Measurements from ENCODE around the gene LDHB.

LDHB gene

GRCh38 chr12:21657326-21658077 lies at the start of gene LDHB:
Gene LDHB (minus strand): TSS chr12:21657842. CDS start chr12:21654671, 3,171 bp downstream.
- Histone ChIP-seq H3K4me3 (ENCODE audit: low read length) (peak within 1 kb of the TSS; percentile 97), H3K36me3 (ENCODE audit: insufficient read depth, low read length) (peaks cover 25% of the 10 kb centered on the region), H3K9me3 (ENCODE audit: low read length) (no peaks in the 10 kb centered on the region), H2AFZ (ENCODE audit: low read depth, low read length) (peak within 1 kb of the TSS; percentile 53), H3K4me1 (ENCODE audit: insufficient read depth, low read length) (peaks cover 15% of the 10 kb centered on the region), H3K27me3 (ENCODE audit: insufficient read depth, low read length) (no peaks in the 10 kb centered on the region)

GRCh38 chr12:21704847-21705246 lies 47.2 kb upstream of the LDHB start:
- Histone ChIP-seq H3K4me1 (ENCODE audit: insufficient read depth, low read length) (peaks cover 3% of the 10 kb centered on the region), H3K36me3 (ENCODE audit: insufficient read depth, low read length) (no peaks in the 10 kb centered on the region), H3K9me3 (ENCODE audit: low read length) (peaks cover 2% of the 10 kb centered on the region), H3K4me3 (ENCODE audit: low read length) (no peak overlapping the region), H3K27me3 (ENCODE audit: insufficient read depth, low read length) (no peaks in the 10 kb centered on the region), H2AFZ (ENCODE audit: low read depth, low read length) (no peak overlapping the region)

- Histone ChIP-seq H3K9me3 (ENCODE audit: low read length) (peaks cover 2% of the 10 kb centered on the region), H3K27me3 (ENCODE audit: insufficient read depth, low read length) (no peaks in the 10 kb centered on the region), H3K4me3 (ENCODE audit: low read length) (no peak overlapping the region), H3K36me3 (ENCODE audit: insufficient read depth, low read length) (no peaks in the 10 kb centered on the region), H3K4me1 (ENCODE audit: insufficient read depth, low read length) (no peaks in the 10 kb centered on the region), H2AFZ (ENCODE audit: low read depth, low read length) (no peak overlapping the region)
Observed at GRCh38 chr12:21699851-21700250, 42.2 kb upstream of the LDHB start.

- Histone ChIP-seq H3K4me3 (ENCODE audit: low read length) (no peak overlapping the region), H3K4me1 (ENCODE audit: insufficient read depth, low read length) (no peaks in the 10 kb centered on the region), H3K36me3 (ENCODE audit: insufficient read depth, low read length) (no peaks in the 10 kb centered on the region), H3K9me3 (ENCODE audit: low read length) (no peaks in the 10 kb centered on the region), H3K27me3 (ENCODE audit: insufficient read depth, low read length) (no peaks in the 10 kb centered on the region), H2AFZ (ENCODE audit: low read depth, low read length) (no peak overlapping the region)
Observed at GRCh38 chr12:21697904-21698630, 40.4 kb upstream of the LDHB start.

- Histone ChIP-seq H3K36me3 (ENCODE audit: insufficient read depth, low read length) (no peaks in the 10 kb centered on the region), H3K9me3 (ENCODE audit: low read length) (no peaks in the 10 kb centered on the region), H3K4me1 (ENCODE audit: insufficient read depth, low read length) (no peaks in the 10 kb centered on the region), H3K27me3 (ENCODE audit: insufficient read depth, low read length) (no peaks in the 10 kb centered on the region), H3K4me3 (ENCODE audit: low read length) (no peak overlapping the region), H2AFZ (ENCODE audit: low read depth, low read length) (no peak overlapping the region)
Observed at GRCh38 chr12:21696625-21697024, 39.0 kb upstream of the LDHB start.

- H3K4me1 ChIP-seq (ENCODE audit: insufficient read depth, low read length): no peaks in the 10 kb centered on the region
- no peak overlapping the region for H2AFZ ChIP-seq (ENCODE audit: low read depth, low read length)
Observed at GRCh38 chr12:21695986-21696385, 38.3 kb upstream of the LDHB start.

GRCh38 chr12:21694660-21695059 lies 37.0 kb upstream of the LDHB start:
- no peaks in the 10 kb centered on the region for H3K4me1 ChIP-seq (ENCODE audit: insufficient read depth, low read length)
- H3K4me3 ChIP-seq (ENCODE audit: low read length): no peak overlapping the region
- H2AFZ ChIP-seq (ENCODE audit: low read depth, low read length): no peak overlapping the region
- H3K27me3 ChIP-seq (ENCODE audit: insufficient read depth, low read length): no peaks in the 10 kb centered on the region
- H3K36me3 ChIP-seq (ENCODE audit: insufficient read depth, low read length): no peaks in the 10 kb centered on the region
- H3K9me3 ChIP-seq (ENCODE audit: low read length): no peaks in the 10 kb centered on the region

More at GRCh38 chr12:21695986-21696385, 38.3 kb upstream of the LDHB start:
- Histone ChIP-seq H3K9me3 (ENCODE audit: low read length) (no peaks in the 10 kb centered on the region), H3K4me3 (ENCODE audit: low read length) (no peak overlapping the region), H3K27me3 (ENCODE audit: insufficient read depth, low read length) (no peaks in the 10 kb centered on the region), H3K36me3 (ENCODE audit: insufficient read depth, low read length) (no peaks in the 10 kb centered on the region)

GRCh38 chr12:21691515-21691914 lies 33.9 kb upstream of the LDHB start:
- no peaks in the 10 kb centered on the region for H3K4me1 ChIP-seq (ENCODE audit: insufficient read depth, low read length)
- H3K9me3 ChIP-seq (ENCODE audit: low read length): peaks cover 3% of the 10 kb centered on the region
- no peak overlapping the region for H2AFZ ChIP-seq (ENCODE audit: low read depth, low read length)
- no peaks in the 10 kb centered on the region for H3K27me3 ChIP-seq (ENCODE audit: insufficient read depth, low read length)
- no peak overlapping the region for H3K4me3 ChIP-seq (ENCODE audit: low read length)
- H3K36me3 ChIP-seq (ENCODE audit: insufficient read depth, low read length): no peaks in the 10 kb centered on the region

- no peaks in the 10 kb centered on the region for H3K27me3 ChIP-seq (ENCODE audit: insufficient read depth, low read length)
- H3K9me3 ChIP-seq (ENCODE audit: low read length): peaks cover 3% of the 10 kb centered on the region
- no peaks in the 10 kb centered on the region for H3K4me1 ChIP-seq (ENCODE audit: insufficient read depth, low read length)
- no peak overlapping the region for H3K4me3 ChIP-seq (ENCODE audit: low read length)
- H3K36me3 ChIP-seq (ENCODE audit: insufficient read depth, low read length): no peaks in the 10 kb centered on the region
- no peak overlapping the region for H2AFZ ChIP-seq (ENCODE audit: low read depth, low read length)
Observed at GRCh38 chr12:21690704-21691368, 33.2 kb upstream of the LDHB start.

GRCh38 chr12:21683115-21683514 lies 25.5 kb upstream of the LDHB start:
- no peak overlapping the region for H2AFZ ChIP-seq (ENCODE audit: low read depth, low read length)
- no peak overlapping the region for H3K4me3 ChIP-seq (ENCODE audit: low read length)
- no peaks in the 10 kb centered on the region for H3K4me1 ChIP-seq (ENCODE audit: insufficient read depth, low read length)
- peaks cover 3% of the 10 kb centered on the region for H3K9me3 ChIP-seq (ENCODE audit: low read length)
- no peaks in the 10 kb centered on the region for H3K36me3 ChIP-seq (ENCODE audit: insufficient read depth, low read length)
- no peaks in the 10 kb centered on the region for H3K27me3 ChIP-seq (ENCODE audit: insufficient read depth, low read length)

- H3K9me3 ChIP-seq (ENCODE audit: low read length): no peaks in the 10 kb centered on the region
Observed at GRCh38 chr12:21678959-21679358, 21.3 kb upstream of the LDHB start.

GRCh38 chr12:21677622-21678277 lies 20.1 kb upstream of the LDHB start:
- Histone ChIP-seq H3K4me1 (ENCODE audit: insufficient read depth, low read length) (no peaks in the 10 kb centered on the region), H3K4me3 (ENCODE audit: low read length) (no peak overlapping the region), H3K27me3 (ENCODE audit: insufficient read depth, low read length) (no peaks in the 10 kb centered on the region), H3K36me3 (ENCODE audit: insufficient read depth, low read length) (no peaks in the 10 kb centered on the region), H2AFZ (ENCODE audit: low read depth, low read length) (no peak overlapping the region), H3K9me3 (ENCODE audit: low read length) (no peaks in the 10 kb centered on the region)

More at GRCh38 chr12:21678959-21679358, 21.3 kb upstream of the LDHB start:
- Histone ChIP-seq H3K27me3 (ENCODE audit: insufficient read depth, low read length) (no peaks in the 10 kb centered on the region), H3K4me3 (ENCODE audit: low read length) (no peak overlapping the region), H3K4me1 (ENCODE audit: insufficient read depth, low read length) (no peaks in the 10 kb centered on the region), H2AFZ (ENCODE audit: low read depth, low read length) (no peak overlapping the region), H3K36me3 (ENCODE audit: insufficient read depth, low read length) (no peaks in the 10 kb centered on the region)

- Histone ChIP-seq H2AFZ (ENCODE audit: low read depth, low read length) (no peak overlapping the region), H3K27me3 (ENCODE audit: insufficient read depth, low read length) (no peaks in the 10 kb centered on the region), H3K9me3 (ENCODE audit: low read length) (no peaks in the 10 kb centered on the region), H3K4me1 (ENCODE audit: insufficient read depth, low read length) (no peaks in the 10 kb centered on the region), H3K4me3 (ENCODE audit: low read length) (no peak overlapping the region), H3K36me3 (ENCODE audit: insufficient read depth, low read length) (no peaks in the 10 kb centered on the region)
Observed at GRCh38 chr12:21677204-21677603, 19.6 kb upstream of the LDHB start.

All from neuron (in vitro differentiated cells).